Measurements from ENCODE around the gene ADRA1B.
"Not testable (repeated sequence)": the region's sequence is repeated elsewhere in the genome, so short reads cannot be mapped to it uniquely, and the experiment has no call there.

ADRA1B gene

GRCh38 chr5:159971931-159972461 lies 55.7 kb downstream of the ADRA1B start:
- no peak for DNase-seq

- no peak for DNase-seq
Measured at GRCh38 chr5:159972538-159973362, 56.5 kb downstream of the ADRA1B start.

GRCh38 chr5:159975462-159976019 lies 59.3 kb downstream of the ADRA1B start:
- DNase-seq = peak; percentile 53

GRCh38 chr5:159976921-159977320 lies 60.6 kb downstream of the ADRA1B start:
- no peak for DNase-seq

GRCh38 chr5:159978358-159978757 lies 62.1 kb downstream of the ADRA1B start:
- DNase-seq = no peak

- DNase-seq = no peak
Measured at GRCh38 chr5:159982421-159983173, 66.3 kb downstream of the ADRA1B start.

GRCh38 chr5:159987031-159987674 lies 70.9 kb downstream of the ADRA1B start:
- peak; percentile 78 for DNase-seq

- no peak for DNase-seq
Measured at GRCh38 chr5:159990506-159990905, 74.2 kb downstream of the ADRA1B start.

GRCh38 chr5:159992566-159992965 lies 76.3 kb downstream of the ADRA1B start:
- no peak for DNase-seq

GRCh38 chr5:159993194-159993593 lies 76.9 kb downstream of the ADRA1B start:
- DNase-seq = no peak

- no peak for DNase-seq
Measured at GRCh38 chr5:159995907-159996306, 79.6 kb downstream of the ADRA1B start.

- DNase-seq = peak; percentile 22
Measured at GRCh38 chr5:160001457-160001856, 85.2 kb downstream of the ADRA1B start.

- no peak for DNase-seq
Measured at GRCh38 chr5:160007514-160007913, 91.2 kb downstream of the ADRA1B start.

GRCh38 chr5:160008529-160008876 lies 92.2 kb downstream of the ADRA1B start:
- not testable (repeated sequence) for DNase-seq

- peak; percentile 97 for DNase-seq
Measured at GRCh38 chr5:160008877-160009590, 92.8 kb downstream of the ADRA1B start, which contains the start of gene TTC1. Gene TTC1 (plus strand): TSS chr5:160009139. CDS start chr5:160010529, 1,390 bp downstream.

GRCh38 chr5:160009591-160009989 lies 93.3 kb downstream of the ADRA1B start:
- DNase-seq = no peak

GRCh38 chr5:160011471-160011870 lies 95.2 kb downstream of the ADRA1B start:
- no peak for DNase-seq

GRCh38 chr5:160014197-160014596 lies 97.9 kb downstream of the ADRA1B start:
- DNase-seq = not testable (repeated sequence)

GRCh38 chr5:160018945-160019625 lies 102.8 kb downstream of the ADRA1B start:
- no peak for DNase-seq

GRCh38 chr5:160020266-160020770 lies 104.0 kb downstream of the ADRA1B start:
- no peak for DNase-seq

GRCh38 chr5:160020964-160021363 lies 104.7 kb downstream of the ADRA1B start:
- no peak for DNase-seq
